HG02938 (cell line): ENCODE results near the gene IRAK2.
"Not testable (repeated sequence)": the region's sequence is repeated elsewhere in the genome, so short reads cannot be mapped to it uniquely, and the experiment has no call there.

Source experiments
- ATAC-seq: cut with Tn5 transposase; IDR thresholded peaks from one replicate; pipeline ENCODE4 v1.9.1; 2021; ENCODE audit warnings: mild to moderate bottlenecking, moderate library complexity; ENCODE audit not compliant: unreplicated experiment

The IRAK2 gene

GRCh38 chr3:10164546-10165393 lies at the start of gene IRAK2:
Gene IRAK2, plus strand, starts transcription at chr3:10164919. Its CDS starts 36 bp downstream, at chr3:10164955.
- peak; percentile 72 for ATAC-seq

DNA sequence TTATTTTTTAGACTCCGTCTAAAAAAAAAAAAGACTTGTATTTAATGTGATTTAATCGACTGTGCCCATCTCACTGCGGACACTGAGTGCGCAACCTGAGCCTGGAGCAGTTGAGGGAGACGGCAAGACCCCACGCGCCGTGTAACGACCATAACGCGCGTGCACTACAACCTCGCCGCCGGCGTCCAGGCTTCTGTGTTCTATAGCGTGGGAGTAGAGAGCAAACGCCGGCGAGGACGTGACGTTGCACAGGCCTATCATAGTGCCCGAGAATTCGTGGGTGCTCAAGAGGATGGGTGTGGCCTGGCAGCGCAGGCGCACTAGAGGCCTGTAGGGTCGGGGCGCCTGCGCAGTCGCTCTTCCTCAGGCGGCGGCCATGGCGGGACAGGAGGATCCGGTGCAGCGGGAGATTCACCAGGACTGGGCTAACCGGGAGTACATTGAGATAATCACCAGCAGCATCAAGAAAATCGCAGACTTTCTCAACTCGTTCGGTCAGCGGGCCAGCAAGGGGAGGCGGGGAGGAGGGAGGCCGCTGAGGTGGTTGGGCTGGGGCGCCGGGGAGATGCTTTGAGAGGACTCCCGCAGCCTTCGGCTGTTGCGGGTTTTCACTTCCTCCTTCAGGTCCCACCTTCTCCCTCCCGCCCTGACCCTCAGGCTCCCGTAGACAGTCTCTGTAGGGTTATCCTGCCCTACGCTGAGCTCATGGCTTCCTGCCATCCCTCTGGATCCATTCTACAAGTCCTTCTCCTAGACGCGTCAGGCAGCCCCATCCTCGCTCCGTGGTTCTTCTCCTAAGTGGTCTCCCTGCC lies 49.2 kb upstream of the IRAK2 start, which contains the start of gene BRK1:
BRK1 (plus strand) TSS at position 350 of the 812 bp plus-strand sequence; CDS start at position 377, 27 bp downstream.
- ATAC-seq = peak; percentile 96

GRCh38 chr3:10116138-10116460 lies 48.6 kb upstream of the IRAK2 start:
- peak; percentile 26 for ATAC-seq

GRCh38 chr3:10116928-10117327 lies 47.8 kb upstream of the IRAK2 start:
- ATAC-seq = no peak

DNA sequence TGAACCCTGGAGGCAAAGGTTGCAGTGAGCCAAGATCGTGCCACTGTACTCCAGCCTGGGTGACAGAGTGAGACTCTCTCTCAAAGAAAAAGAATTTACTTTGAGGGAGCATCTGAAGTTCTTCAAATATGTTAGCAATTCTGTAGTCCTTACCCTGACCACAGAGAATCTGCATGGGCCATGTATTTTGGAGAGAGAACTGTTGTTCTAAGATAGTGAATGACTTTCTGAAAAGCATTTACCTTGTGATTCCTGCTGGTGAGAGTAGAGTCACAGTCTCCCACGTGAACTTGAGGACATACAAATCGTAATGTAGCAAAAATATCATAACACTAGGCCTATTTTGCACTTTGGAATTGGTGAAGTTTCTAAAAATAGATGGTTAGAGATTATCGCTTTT lies 45.3 kb upstream of the IRAK2 start:
- no peak for ATAC-seq

GRCh38 chr3:10121064-10121463 lies 43.7 kb upstream of the IRAK2 start:
- ATAC-seq = no peak

- ATAC-seq = no peak
Measured at GRCh38 chr3:10122724-10123123, 42.0 kb upstream of the IRAK2 start.

- ATAC-seq = not testable (repeated sequence)
Measured at GRCh38 chr3:10135872-10136271, 28.8 kb upstream of the IRAK2 start.

GRCh38 chr3:10136426-10137005 lies 28.2 kb upstream of the IRAK2 start:
- ATAC-seq = no peak

GRCh38 chr3:10137178-10137577 lies 27.5 kb upstream of the IRAK2 start:
- no peak for ATAC-seq

DNA sequence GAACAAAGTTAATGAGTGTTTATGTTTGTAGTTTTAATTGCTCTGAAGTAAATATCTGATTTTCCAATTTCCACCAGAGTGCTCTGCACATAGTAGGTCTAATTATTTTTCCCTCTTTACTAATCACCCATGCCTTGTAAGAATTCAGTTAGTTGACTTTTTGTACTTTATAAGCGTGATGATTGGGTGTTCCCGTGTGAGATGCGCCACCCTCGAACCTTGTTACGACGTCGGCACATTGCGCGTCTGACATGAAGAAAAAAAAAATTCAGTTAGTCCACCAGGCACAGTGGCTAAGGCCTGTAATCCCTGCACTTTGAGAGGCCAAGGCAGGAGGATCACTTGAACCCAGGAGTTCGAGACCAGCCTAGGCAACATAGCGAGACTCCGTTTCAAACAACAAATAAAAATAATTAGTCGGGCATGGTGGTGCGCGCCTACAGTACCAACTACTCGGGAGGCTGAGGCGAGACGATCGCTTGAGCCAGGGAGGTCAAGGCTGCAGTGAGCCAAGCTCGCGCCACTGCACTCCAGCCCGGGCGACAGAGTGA lies 23.6 kb upstream of the IRAK2 start:
- ATAC-seq = no peak

GRCh38 chr3:10142707-10143560 lies 21.8 kb upstream of the IRAK2 start:
- no peak for ATAC-seq

GRCh38 chr3:10145685-10146084 lies 19.0 kb upstream of the IRAK2 start:
- ATAC-seq = no peak

GRCh38 chr3:10149226-10149625 lies 15.5 kb upstream of the IRAK2 start:
- no peak for ATAC-seq

- ATAC-seq = no peak
Measured at GRCh38 chr3:10150987-10151386, 13.7 kb upstream of the IRAK2 start.

GRCh38 chr3:10154335-10155122 lies 10.2 kb upstream of the IRAK2 start:
- ATAC-seq = no peak

GRCh38 chr3:10155123-10155472 lies 9.6 kb upstream of the IRAK2 start:
- ATAC-seq = no peak

- ATAC-seq = no peak
Measured at GRCh38 chr3:10155658-10156057, 9.1 kb upstream of the IRAK2 start.

DNA sequence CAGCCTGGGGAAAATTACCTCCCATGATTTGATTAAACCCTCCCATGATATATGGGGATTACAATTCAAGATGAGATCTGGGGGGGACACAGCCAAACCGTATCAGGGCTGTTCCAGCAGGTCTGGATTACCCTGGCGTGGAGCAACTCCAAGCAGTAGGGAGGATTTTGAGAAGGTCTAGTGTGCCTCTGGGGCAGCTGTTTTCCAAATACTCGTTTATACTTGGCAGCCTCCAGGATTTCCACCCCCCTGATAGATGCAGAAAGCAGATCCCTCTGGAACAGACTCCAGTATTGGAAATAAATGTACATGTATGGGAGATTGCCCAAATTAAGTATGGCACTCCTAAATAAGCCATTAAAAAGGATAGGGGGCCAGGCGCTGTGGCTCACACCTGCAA lies 7.7 kb upstream of the IRAK2 start:
- no peak for ATAC-seq

DNA sequence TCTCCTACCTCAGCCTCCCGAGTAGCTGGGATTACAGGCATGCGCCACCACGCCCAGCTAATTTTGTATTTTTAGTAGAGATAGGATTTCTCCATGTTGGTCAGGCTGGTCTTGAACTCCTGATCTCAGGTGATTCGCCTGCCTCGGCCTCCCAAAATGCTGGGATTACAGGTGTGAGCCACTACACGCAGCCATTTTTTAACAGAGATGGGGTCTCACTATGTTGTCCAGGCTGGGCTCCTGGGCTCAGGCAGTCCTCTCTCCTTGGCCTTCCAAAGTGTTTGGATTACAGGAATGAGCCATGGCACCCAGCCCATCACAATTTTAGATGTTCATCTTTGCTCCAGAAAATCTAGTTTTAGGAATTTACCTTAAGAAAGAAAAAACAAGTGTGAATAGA lies 6.2 kb upstream of the IRAK2 start:
- not testable (repeated sequence) for ATAC-seq
